ENCODE data around the gene KSR1.

GRCh38 chr17:27620721-27621120 is 164.5 kb downstream of the KSR1 start:
- TF ChIP-seq CTCF (IDR thresholded peaks at IDR 0.05), result no peak
- TF ChIP-seq POLR2AphosphoS5 (IDR thresholded peaks at IDR 0.05; ENCODE audit: insufficient read depth in 1 of 2, low read depth in 1 of 2), result no peak

All from vagina (tissue), 2 donors.